Skin of body (tissue), 3 donors: ENCODE measurements around the gene CDC73. TPM values are rescaled to one million over a fixed set of nuclear protein-coding genes. Genes with fewer than 3 reads are reported as not detected.
"Not testable (repeated sequence)": the region's sequence is repeated elsewhere in the genome, so short reads cannot be mapped to it uniquely, and the experiment has no call there.

ENCODE experiments used
- DNase-seq: peaks from one replicate; lab custom pipeline; 2025; lab: John Stamatoyannopoulos, UW
- small RNA-seq: library from RNA; depleted of rRNA; stranded (forward); fragments of <200 nt; gene quantifications from one replicate; pipeline ENCODE3, GENCODE V24; 2014; ENCODE audit warnings: low replicate concordance
- total RNA-seq: library from RNA; depleted of rRNA; stranded (reverse); fragments of >200 nt; gene quantifications from one replicate; pipeline ENCODE4 v1.2.3, GENCODE V29; 2014

Gene CDC73
- total RNA-seq, 1 donor from 2014 or later, result 33.7 TPM

- no peak for DNase-seq
Measured at GRCh38 chr1:193284219-193284618, 162.4 kb downstream of the CDC73 start.

GRCh38 chr1:193285641-193286040 lies 163.8 kb downstream of the CDC73 start:
- no peak for DNase-seq

DNA sequence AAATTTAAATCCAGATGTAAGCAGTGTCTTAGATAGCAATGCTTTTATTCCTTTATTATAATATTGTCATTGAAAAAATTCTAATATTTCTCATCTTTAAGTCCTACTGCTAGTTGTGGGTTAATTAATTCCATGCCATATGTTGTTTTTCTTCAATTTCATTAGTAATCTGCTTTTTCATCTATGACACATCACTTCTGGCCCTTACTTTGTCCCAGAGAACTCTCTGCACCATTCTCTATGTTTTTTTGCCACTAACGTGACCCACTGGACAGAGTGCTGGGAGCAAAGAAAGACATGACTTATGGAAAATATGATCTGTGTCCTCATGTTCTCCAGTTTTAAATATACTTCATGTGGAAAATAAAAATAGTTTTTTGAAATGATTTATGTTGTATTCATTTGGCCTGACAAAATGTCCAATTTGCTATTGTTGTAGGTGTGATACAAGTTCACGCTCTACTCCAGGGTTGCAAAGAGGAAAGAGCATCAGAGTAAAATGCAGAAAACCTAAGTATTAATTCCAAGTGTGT lies 166.8 kb downstream of the CDC73 start:
- DNase-seq, result not testable (repeated sequence)

- DNase-seq, result no peak
Measured at GRCh38 chr1:193293726-193294125, 171.9 kb downstream of the CDC73 start.

DNA sequence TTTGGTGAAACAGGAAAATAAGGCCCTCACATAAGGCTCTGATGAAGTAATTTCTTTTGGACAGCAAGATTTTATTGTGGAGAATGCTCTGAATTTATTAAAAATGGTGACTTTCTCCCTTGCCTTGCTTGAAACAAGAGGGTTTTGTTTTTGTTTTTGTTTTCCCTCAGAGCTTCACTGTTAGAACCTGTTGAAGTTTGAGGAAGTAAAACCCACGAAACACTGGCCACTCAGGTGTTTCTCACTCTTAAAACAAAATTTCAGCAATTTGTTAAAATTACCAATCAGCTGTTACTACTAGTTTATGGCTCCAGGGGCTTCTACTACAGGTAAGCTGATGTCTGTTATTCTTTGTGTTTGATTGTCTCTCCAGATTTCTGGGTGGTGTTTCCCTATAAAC lies 177.2 kb downstream of the CDC73 start:
- DNase-seq, result no peak

- no peak for DNase-seq
Measured at GRCh38 chr1:193301746-193302145, 179.9 kb downstream of the CDC73 start.

DNA sequence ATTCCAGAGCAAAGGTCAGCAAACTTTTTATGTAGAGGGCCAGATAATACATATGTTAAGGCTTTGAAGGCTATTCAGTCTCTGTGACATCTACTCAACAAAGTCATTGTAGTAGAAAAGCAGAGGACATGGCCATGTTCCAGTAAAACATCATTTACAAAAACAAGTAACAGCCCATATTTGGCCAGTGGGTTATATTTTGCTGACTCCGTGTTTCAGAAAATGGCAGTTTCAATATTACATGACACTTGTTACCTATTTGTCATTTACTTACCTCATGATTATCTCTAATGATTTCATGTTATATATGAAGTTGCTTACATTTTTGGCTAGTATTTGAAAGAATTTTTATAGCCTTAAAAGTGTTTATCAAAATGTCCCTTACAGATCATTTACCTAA lies 182.0 kb downstream of the CDC73 start:
- no peak for DNase-seq

Small RNA genes lying within 50 kb of the gene (small RNA-seq; reads per million reads assigned to genes)
- gene MIR1278, result 0.21 reads per million

Other genes with a start within 250 kb of the CDC73 start
- 38.2 TPM for gene UCHL5, start 62.7 kb upstream of the CDC73 start, total RNA-seq
- 108 TPM for gene RO60, start 62.4 kb upstream of the CDC73 start, total RNA-seq
- 4.9 TPM for gene GLRX2, start 16.6 kb upstream of the CDC73 start, total RNA-seq
- gene B3GALT2, start 64.6 kb downstream of the CDC73 start, total RNA-seq, result 3.3 TPM